Measurements from ENCODE around the gene RNF2.

GRCh38 chr1:185073725-185074124, 28.4 kb downstream of the RNF2 start:
- TF ChIP-seq POLR2A (IDR thresholded peaks at IDR 0.05; ENCODE audit: low read length) (no peak), GATA1 (IDR thresholded peaks at IDR 0.05; ENCODE audit: low read depth, low read length) (no peak)

All from erythroblast (primary cell).